AG10803 (cell line): ENCODE results near the gene CCAR1.
"Not testable (repeated sequence)": the region's sequence is repeated elsewhere in the genome, so short reads cannot be mapped to it uniquely, and the experiment has no call there.

Experiments used
- DNase-seq: peaks from one replicate; pipeline ENCODE4 v3.0.0; 2010; ENCODE audit warnings: low read depth
- H3K4me3 ChIP-seq: 2 replicates; pipeline ENCODE4 v1.5.1; 2011; ENCODE audit warnings: mild to moderate bottlenecking, low read length, control low read depth
- CTCF ChIP-seq: conservative IDR thresholded peaks from 2 replicates; pipeline ENCODE4 v1.5.1; 2011; ENCODE audit warnings: mild to moderate bottlenecking, low read length, control low read depth, inconsistent platforms

CCAR1 gene

GRCh38 chr10:68800211-68800610 is 79.2 kb downstream of the CCAR1 start:
- no peak for TF ChIP-seq CTCF
- no peak overlapping the region for H3K4me3 ChIP-seq
- DNase-seq = peak; percentile 52

GRCh38 chr10:68804692-68805091 is 83.7 kb downstream of the CCAR1 start:
- no peak for DNase-seq
- no peak overlapping the region for H3K4me3 ChIP-seq
- TF ChIP-seq CTCF = no peak

- DNase-seq = not testable (repeated sequence)
Observed at GRCh38 chr10:68810830-68811229, 89.8 kb downstream of the CCAR1 start.

GRCh38 chr10:68811314-68812009 is 90.4 kb downstream of the CCAR1 start:
- no peak for TF ChIP-seq CTCF
- DNase-seq = no peak
- H3K4me3 ChIP-seq = no peak overlapping the region

More at GRCh38 chr10:68810830-68811229, 89.8 kb downstream of the CCAR1 start:
- H3K4me3 ChIP-seq = not testable (repeated sequence)

GRCh38 chr10:68812420-68812819 is 91.4 kb downstream of the CCAR1 start:
- TF ChIP-seq CTCF = no peak
- DNase-seq = no peak
- no peak overlapping the region for H3K4me3 ChIP-seq

- no peak for TF ChIP-seq CTCF
- H3K4me3 ChIP-seq = no peak overlapping the region
- DNase-seq = no peak
Observed at GRCh38 chr10:68813559-68813958, 92.5 kb downstream of the CCAR1 start.

GRCh38 chr10:68816796-68817412 is 95.9 kb downstream of the CCAR1 start:
- TF ChIP-seq CTCF = no peak
- no peak for DNase-seq
- no peak overlapping the region for H3K4me3 ChIP-seq

GRCh38 chr10:68820359-68820758 is 99.3 kb downstream of the CCAR1 start:
- not testable (repeated sequence) for DNase-seq, H3K4me3 ChIP-seq

- not testable (repeated sequence) for H3K4me3 ChIP-seq, DNase-seq
Observed at GRCh38 chr10:68822626-68823025, 101.6 kb downstream of the CCAR1 start.
